Neural cell (in vitro differentiated cells): ENCODE data around the gene CCL1. TPM values are rescaled to one million over a fixed set of nuclear protein-coding genes. Genes with fewer than 3 reads are reported as not detected.

Source experiments
- H2AFZ ChIP-seq: fragments of 200-600, 300-800 bp; sonication (generic), shearing (Covaris generic); 2 replicates; pipeline ENCODE4 v1.6.0; 2014; ENCODE audit warnings: low read depth, mild to moderate bottlenecking, antibody characterized with exemption, low read length, moderate library complexity
- H3F3A ChIP-seq: fragments of 200-600 bp; shearing (Covaris generic); 2 replicates; pipeline ENCODE4 v1.6.1; 2016; ENCODE audit warnings: mild to moderate bottlenecking, moderate library complexity, mixed read lengths, antibody characterized with exemption, low read length; ENCODE audit not compliant: insufficient read depth, poor library complexity, severe bottlenecking
- H3K27ac ChIP-seq: fragments of 200-600, 300-800 bp; sonication (generic), shearing (Covaris generic); 2 replicates; pipeline ENCODE4 v1.5.1; 2014; ENCODE audit warnings: mild to moderate bottlenecking, low read length, moderate library complexity
- H3K27me3 ChIP-seq: fragments of 300-800, 200-600 bp; sonication (generic), shearing (Covaris generic); 2 replicates; pipeline ENCODE4 v1.6.0; 2014; ENCODE audit warnings: mild to moderate bottlenecking, low read depth, low read length, moderate library complexity; ENCODE audit not compliant: insufficient read depth
- H3K36me3 ChIP-seq: fragments of 300-800, 200-600 bp; sonication (generic), shearing (Covaris generic); 2 replicates; pipeline ENCODE4 v1.5.1; 2014; ENCODE audit warnings: mild to moderate bottlenecking, antibody characterized with exemption, low read length, moderate library complexity; ENCODE audit not compliant: insufficient read depth
- H3K4me2 ChIP-seq: fragments of 300-800, 200-600 bp; sonication (generic), shearing (Covaris generic); 2 replicates; pipeline ENCODE4 v1.6.0; 2014; ENCODE audit warnings: mild to moderate bottlenecking, low read length
- H3K4me3 ChIP-seq: fragments of 300-800, 200-600 bp; sonication (generic), shearing (Covaris generic); 2 replicates; pipeline ENCODE4 v1.5.1; 2014; ENCODE audit warnings: mild to moderate bottlenecking, low read length, moderate library complexity
- H3K79me2 ChIP-seq: fragments of 200-600 bp; shearing (Covaris generic); replicated peaks from 2 replicates; pipeline ENCODE4 v1.6.0; 2014; ENCODE audit warnings: mild to moderate bottlenecking, low read length, moderate library complexity; ENCODE audit not compliant: insufficient read depth
- H3K9ac ChIP-seq: fragments of 300-800, 200-600 bp; sonication (generic), shearing (Covaris generic); 2 replicates; pipeline ENCODE4 v1.6.1; 2016; ENCODE audit warnings: mild to moderate bottlenecking, low read length, mixed read lengths
- H3K9me2 ChIP-seq: fragments of 200-600 bp; shearing (Covaris generic); 2 replicates; pipeline ENCODE4 v1.6.1; 2016; ENCODE audit warnings: mild to moderate bottlenecking, low read length, mixed read lengths; ENCODE audit not compliant: insufficient read depth
- H3K9me3 ChIP-seq: fragments of 200-600, 300-800 bp; sonication (generic), shearing (Covaris generic); 2 replicates; pipeline ENCODE4 v1.6.1; 2016; ENCODE audit warnings: mild to moderate bottlenecking, mixed run types, low read length, moderate library complexity, mixed read lengths
- H4K20me1 ChIP-seq: fragments of 200-600 bp; shearing (Covaris generic); 2 replicates; pipeline ENCODE4 v1.6.1; 2016; ENCODE audit warnings: mild to moderate bottlenecking, mixed run types; ENCODE audit not compliant: insufficient read depth
- EP300 ChIP-seq: fragments of 450-650 bp; conservative IDR thresholded peaks from 2 replicates; pipeline ENCODE4 v1.6.1; 2014; ENCODE audit warnings: antibody characterized with exemption, mild to moderate bottlenecking, moderate library complexity; ENCODE audit not compliant: poor library complexity, severe bottlenecking
- EZH2 ChIP-seq: fragments of 200-600, 300-800 bp; shearing (Covaris generic), sonication (generic); IDR thresholded peaks from 2 replicates; pipeline ENCODE4 v1.6.1; 2014; ENCODE audit warnings: antibody characterized with exemption, low read length, borderline replicate concordance, mild to moderate bottlenecking; ENCODE audit not compliant: insufficient read depth, poor library complexity, severe bottlenecking
- MXI1 ChIP-seq: fragments of 450-650 bp; conservative IDR thresholded peaks from 2 replicates; pipeline ENCODE4 v1.6.1; 2014; ENCODE audit warnings: antibody characterized with exemption, mild to moderate bottlenecking; ENCODE audit not compliant: poor library complexity, severe bottlenecking
- POLR2AphosphoS5 ChIP-seq: IDR thresholded peaks from 2 replicates; pipeline ENCODE4 v1.6.1; 2012
- RAD21 ChIP-seq: fragments of 450-650 bp; conservative IDR thresholded peaks from 2 replicates; pipeline ENCODE4 v1.6.1; 2014; ENCODE audit warnings: antibody characterized with exemption, mild to moderate bottlenecking, moderate library complexity
- SMC3 ChIP-seq: fragments of 450-650 bp; conservative IDR thresholded peaks from 2 replicates; pipeline ENCODE4 v1.6.1; 2014; ENCODE audit warnings: antibody characterized with exemption, mild to moderate bottlenecking, moderate library complexity; ENCODE audit not compliant: poor library complexity
- TAF1 ChIP-seq: IDR thresholded peaks from 2 replicates; pipeline ENCODE4 v1.6.1; 2012; ENCODE audit warnings: low read depth
- polyA plus RNA-seq: library from polyadenylated mRNA; depleted of rRNA; stranded (reverse); fragments of >200 nt; gene quantifications from 2 replicates; pipeline ENCODE4 v1.2.3, GENCODE V29; 2014
- TF ChIP-seq, protein P1 (sequence below): IDR thresholded peaks from 2 replicates; pipeline ENCODE4 v1.6.1; 2012; ENCODE audit warnings: borderline replicate concordance
- TF ChIP-seq, protein P2 (sequence below): fragments of 450-650 bp; IDR thresholded peaks from 2 replicates; pipeline ENCODE4 v1.5.1; 2014; ENCODE audit warnings: antibody characterized with exemption, mild to moderate bottlenecking, moderate library complexity; ENCODE audit not compliant: poor library complexity, severe bottlenecking

CCL1 gene
- polyA plus RNA-seq, 1 donor from 2014 or later, result not detected

DNA sequence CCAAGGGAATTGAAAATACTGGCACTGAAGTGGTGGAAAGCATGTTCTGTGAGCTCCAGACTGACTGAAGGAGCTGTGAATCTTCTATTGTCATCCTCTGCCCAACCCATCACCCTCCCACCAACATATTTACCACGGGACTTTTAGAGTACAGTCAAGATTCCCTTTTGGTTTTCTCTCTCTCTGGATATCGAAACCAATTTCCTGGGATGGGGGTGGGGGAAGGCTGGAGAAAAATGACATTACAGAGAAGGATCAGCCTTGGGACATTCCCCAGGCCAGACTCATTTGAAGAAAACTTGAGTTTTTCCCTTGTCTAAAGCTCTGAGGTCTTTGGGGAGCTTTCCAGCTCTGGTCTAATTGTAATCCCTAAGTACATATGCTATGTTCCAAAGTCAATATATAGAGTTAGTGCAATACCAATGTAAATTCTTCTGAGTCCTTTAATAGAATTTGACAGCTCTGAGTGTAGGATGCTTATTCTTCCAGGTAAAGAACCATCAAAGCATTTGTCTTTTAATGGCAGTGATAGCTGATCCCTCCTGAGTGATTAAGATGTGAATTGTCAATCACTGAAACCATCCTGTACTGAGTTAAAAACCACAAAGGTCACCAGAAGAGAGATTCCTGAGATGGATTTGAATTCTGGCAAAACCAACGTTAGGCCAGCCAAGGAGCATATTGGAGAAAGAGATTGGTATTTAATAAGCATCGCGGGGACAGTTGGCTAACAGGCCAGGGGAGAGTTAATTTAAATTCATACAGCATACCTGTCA is 48.8 kb upstream of the CCL1 start:
- TF ChIP-seq EP300, result peak; percentile 78
- TF ChIP-seq RAD21, result no peak
- H3K27ac ChIP-seq, result no peak overlapping the region
- H3K4me3 ChIP-seq, result peak overlapping the region; percentile 4
- no peak overlapping the region for H3K9ac ChIP-seq
- H3K27me3 ChIP-seq, result no peaks in the 10 kb centered on the region
- no peak overlapping the region for H3K4me2 ChIP-seq
- no peaks in the 10 kb centered on the region for H3K79me2 ChIP-seq
- no peak overlapping the region for H2AFZ ChIP-seq
- H3K9me2 ChIP-seq, result no peaks in the 10 kb centered on the region
- H4K20me1 ChIP-seq, result no peaks in the 10 kb centered on the region
- no peaks in the 10 kb centered on the region for H3K36me3 ChIP-seq
- peaks cover 4% of the 10 kb centered on the region for H3F3A ChIP-seq
- H3K9me3 ChIP-seq, result no peaks in the 10 kb centered on the region

DNA sequence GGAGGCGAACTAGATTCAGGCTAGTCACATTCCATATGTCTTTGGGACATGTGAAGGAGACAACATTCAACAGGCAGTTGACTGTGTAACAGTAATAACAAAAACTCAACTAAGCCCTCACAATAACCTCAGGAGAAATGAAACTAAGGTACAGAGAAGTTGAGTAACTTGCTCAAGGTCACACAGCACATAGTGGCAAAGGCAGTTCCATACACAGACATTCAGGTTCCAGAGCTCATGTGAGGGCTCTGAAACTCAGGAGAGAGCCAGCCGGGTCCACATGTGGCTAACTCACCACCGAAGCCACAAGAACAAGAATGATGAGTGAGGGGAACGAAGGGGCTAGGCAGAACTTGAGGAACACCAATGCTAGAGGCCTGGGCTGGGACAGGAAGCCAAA is 46.3 kb upstream of the CCL1 start:
- no peak overlapping the region for H3K4me2 ChIP-seq
- H3K9me2 ChIP-seq, result no peaks in the 10 kb centered on the region
- no peak overlapping the region for H3K27ac ChIP-seq
- H3K27me3 ChIP-seq, result no peaks in the 10 kb centered on the region
- no peak overlapping the region for H3K4me3 ChIP-seq
- H3K9ac ChIP-seq, result no peak overlapping the region
- TF ChIP-seq EZH2, result no peak
- no peak for TF ChIP-seq POLR2AphosphoS5
- TF ChIP-seq RAD21, result no peak
- TF ChIP-seq SMC3, result no peak
- TF ChIP-seq, protein P1, sequence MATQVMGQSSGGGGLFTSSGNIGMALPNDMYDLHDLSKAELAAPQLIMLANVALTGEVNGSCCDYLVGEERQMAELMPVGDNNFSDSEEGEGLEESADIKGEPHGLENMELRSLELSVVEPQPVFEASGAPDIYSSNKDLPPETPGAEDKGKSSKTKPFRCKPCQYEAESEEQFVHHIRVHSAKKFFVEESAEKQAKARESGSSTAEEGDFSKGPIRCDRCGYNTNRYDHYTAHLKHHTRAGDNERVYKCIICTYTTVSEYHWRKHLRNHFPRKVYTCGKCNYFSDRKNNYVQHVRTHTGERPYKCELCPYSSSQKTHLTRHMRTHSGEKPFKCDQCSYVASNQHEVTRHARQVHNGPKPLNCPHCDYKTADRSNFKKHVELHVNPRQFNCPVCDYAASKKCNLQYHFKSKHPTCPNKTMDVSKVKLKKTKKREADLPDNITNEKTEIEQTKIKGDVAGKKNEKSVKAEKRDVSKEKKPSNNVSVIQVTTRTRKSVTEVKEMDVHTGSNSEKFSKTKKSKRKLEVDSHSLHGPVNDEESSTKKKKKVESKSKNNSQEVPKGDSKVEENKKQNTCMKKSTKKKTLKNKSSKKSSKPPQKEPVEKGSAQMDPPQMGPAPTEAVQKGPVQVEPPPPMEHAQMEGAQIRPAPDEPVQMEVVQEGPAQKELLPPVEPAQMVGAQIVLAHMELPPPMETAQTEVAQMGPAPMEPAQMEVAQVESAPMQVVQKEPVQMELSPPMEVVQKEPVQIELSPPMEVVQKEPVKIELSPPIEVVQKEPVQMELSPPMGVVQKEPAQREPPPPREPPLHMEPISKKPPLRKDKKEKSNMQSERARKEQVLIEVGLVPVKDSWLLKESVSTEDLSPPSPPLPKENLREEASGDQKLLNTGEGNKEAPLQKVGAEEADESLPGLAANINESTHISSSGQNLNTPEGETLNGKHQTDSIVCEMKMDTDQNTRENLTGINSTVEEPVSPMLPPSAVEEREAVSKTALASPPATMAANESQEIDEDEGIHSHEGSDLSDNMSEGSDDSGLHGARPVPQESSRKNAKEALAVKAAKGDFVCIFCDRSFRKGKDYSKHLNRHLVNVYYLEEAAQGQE, result no peak
- no peak for TF ChIP-seq MXI1
- no peak for TF ChIP-seq TAF1
- no peak for TF ChIP-seq EP300
- TF ChIP-seq, protein P2, sequence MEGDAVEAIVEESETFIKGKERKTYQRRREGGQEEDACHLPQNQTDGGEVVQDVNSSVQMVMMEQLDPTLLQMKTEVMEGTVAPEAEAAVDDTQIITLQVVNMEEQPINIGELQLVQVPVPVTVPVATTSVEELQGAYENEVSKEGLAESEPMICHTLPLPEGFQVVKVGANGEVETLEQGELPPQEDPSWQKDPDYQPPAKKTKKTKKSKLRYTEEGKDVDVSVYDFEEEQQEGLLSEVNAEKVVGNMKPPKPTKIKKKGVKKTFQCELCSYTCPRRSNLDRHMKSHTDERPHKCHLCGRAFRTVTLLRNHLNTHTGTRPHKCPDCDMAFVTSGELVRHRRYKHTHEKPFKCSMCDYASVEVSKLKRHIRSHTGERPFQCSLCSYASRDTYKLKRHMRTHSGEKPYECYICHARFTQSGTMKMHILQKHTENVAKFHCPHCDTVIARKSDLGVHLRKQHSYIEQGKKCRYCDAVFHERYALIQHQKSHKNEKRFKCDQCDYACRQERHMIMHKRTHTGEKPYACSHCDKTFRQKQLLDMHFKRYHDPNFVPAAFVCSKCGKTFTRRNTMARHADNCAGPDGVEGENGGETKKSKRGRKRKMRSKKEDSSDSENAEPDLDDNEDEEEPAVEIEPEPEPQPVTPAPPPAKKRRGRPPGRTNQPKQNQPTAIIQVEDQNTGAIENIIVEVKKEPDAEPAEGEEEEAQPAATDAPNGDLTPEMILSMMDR, result no peak
- peaks cover 4% of the 10 kb centered on the region for H3F3A ChIP-seq
- H2AFZ ChIP-seq, result no peak overlapping the region
- H4K20me1 ChIP-seq, result no peaks in the 10 kb centered on the region
- no peaks in the 10 kb centered on the region for H3K79me2 ChIP-seq
- no peaks in the 10 kb centered on the region for H3K9me3 ChIP-seq
- H3K36me3 ChIP-seq, result no peaks in the 10 kb centered on the region
